Hindlimb muscle (tissue), 1 donor: ENCODE results near the gene SH3PXD2A. TPM values are rescaled to one million over a fixed set of nuclear protein-coding genes. Genes with fewer than 3 reads are reported as not detected.
"Not testable (repeated sequence)": the region's sequence is repeated elsewhere in the genome, so short reads cannot be mapped to it uniquely, and the experiment has no call there.

Experiments
- DNase-seq: peaks from one replicate; pipeline ENCODE4 v3.0.0-alpha.2; 2013
- polyA plus RNA-seq: library from polyadenylated mRNA; unstranded; fragments of 120-200 nt; gene quantifications from one replicate; pipeline ENCODE4 v1.2.1, GENCODE V29; 2013; ENCODE audit not compliant: insufficient read length

The SH3PXD2A gene
- polyA plus RNA-seq, 1 donor = 81.1 TPM

- no peak for DNase-seq
Observed at GRCh38 chr10:103832806-103833205, 22.6 kb downstream of the SH3PXD2A start.

DNA sequence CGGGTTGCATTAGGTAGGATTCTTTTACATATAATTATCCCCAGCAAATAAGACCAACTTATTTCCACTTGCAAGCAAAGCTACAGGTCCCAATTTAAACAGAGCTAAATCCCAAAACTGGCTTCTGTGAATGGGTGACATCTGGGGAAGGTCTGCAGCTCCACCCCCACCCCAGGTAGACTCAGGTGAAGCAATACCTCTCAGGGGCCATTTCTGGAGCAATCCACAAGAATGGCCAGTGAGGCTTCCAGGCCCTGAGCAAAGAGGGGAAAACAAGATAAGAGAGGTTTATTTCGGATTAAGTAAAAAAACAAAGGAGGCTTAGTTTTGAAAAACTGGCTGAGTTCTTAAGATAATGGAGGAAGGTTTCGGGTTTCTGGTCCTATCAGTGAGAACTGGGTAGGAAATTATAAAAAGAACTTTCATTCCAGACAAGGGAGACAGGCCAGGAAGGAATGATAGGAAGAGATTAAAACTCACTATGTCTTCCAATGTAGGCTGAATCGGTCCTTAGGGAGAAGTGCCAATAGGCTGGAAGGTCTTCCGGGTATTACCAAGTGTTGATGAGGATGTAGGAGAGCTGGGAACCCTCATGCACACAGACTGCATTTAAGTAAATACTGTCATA is 25.4 kb downstream of the SH3PXD2A start:
- no peak for DNase-seq

DNA sequence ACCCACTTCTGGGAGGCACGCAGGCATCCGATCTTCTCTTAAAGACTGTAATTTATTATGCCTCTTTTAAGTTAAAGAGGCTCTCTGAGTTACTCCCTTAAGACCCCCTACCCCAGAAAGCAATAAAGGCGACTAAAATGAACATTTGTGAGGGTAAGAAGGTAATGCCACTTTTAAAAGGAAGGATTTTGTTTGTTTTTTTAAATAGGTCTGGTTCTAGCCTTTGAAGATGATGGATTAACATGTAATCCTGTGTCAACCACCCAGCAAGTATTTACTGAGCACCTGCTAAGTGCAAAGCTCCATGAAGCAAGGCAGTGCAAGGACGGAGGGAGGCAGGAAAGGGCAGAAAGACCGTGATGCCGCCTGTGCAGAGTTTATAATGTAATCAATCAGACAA is 26.1 kb downstream of the SH3PXD2A start:
- DNase-seq = no peak

GRCh38 chr10:103828587-103829197 is 26.7 kb downstream of the SH3PXD2A start:
- no peak for DNase-seq

GRCh38 chr10:103828107-103828506 is 27.3 kb downstream of the SH3PXD2A start:
- no peak for DNase-seq

DNA sequence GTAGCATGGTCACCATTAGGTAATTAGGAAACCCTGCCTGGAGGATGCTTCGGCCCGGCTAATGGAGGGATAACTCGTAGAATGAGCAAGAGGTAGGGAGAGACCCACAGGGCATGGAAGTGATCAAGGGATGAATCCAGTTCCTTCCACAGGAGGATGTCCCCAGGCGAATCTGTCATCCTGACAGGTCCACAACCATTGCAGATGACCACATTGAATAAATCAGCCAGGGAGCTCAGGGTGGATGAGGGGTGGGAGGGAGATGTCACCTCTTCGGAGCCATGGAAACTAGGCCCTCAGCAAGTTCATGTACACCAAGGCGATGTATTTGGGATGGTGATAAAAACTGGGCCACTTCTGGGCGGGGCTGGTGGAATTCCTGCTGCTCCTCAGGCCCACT is 28.5 kb downstream of the SH3PXD2A start:
- DNase-seq = no peak

- DNase-seq = no peak
Observed at GRCh38 chr10:103824281-103824680, 31.1 kb downstream of the SH3PXD2A start.

- no peak for DNase-seq
Observed at GRCh38 chr10:103823706-103824272, 31.6 kb downstream of the SH3PXD2A start.

GRCh38 chr10:103822800-103823199 is 32.6 kb downstream of the SH3PXD2A start:
- no peak for DNase-seq

DNA sequence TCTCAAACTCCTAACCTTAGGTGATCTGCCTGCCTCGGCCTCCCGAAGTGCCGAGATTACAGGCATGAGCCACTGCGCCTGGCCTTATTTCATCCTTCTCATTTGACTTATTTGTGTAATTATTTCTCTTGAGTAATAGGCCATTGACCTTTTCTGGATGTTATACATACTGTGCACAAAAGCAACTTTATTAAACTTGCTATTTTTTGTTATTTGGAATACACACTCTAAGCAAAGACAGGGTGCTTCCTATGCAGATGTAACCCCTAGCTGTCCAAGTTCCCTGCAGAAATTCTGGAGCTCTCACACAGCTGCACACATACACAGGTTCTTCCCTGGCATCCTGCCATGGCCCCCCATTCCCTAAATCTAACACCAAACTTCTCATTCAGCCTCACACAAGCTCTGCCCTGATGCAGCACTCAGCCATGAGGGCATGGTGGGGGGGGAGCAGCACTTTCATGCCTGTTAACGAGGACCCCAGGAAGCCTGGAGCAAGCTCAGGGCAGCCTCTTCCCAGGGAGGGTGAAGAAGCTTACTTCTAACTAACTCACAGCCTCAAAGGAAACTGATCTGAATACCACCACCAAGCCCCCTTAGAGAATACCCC is 33.2 kb downstream of the SH3PXD2A start:
- DNase-seq = no peak

DNA sequence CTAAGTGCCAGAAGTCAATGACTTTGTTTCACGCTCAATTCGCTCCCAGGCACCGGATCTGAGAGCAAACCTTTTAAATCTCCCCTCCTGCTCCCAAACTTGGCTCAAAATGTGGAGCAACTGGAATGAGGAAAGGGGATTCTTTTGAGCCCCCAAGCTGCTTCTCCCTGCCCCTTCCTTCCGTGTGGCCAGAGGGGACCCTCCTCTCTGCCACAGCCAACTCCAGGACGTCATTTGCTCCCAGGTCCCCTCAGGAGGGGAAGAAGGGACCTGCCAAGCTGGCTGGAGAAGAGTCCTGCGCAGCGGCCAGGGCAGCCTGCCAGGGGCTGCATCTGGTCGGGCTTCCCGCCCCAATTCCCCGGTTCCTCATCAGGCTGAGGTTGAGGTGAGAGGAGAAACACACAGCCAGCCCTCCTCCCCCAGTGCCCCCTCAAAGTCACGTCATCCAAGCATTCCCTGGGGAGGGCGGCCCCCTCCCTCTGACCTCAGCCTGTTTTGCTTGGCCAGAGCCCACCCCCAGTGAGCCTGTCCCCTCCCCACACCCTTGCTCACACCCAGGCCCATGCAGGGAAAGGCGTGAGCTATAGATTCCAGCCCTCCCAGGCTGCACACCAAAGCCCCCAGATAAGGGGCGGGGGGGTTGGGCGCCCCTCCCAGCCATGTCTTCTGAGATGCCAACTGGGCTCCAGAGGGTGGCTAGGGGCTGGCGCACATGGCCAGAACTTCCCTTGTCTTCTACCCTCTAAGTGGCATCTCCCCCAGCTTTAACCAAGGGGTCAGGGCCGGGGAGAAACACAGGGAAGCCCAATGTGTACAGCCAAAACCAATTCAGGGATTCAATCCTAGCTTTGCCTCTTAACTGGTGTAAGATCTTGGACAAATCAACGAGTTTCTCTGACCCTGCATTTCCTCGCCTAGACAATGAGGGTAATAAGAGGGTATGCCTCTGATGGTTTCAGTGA is 35.0 kb downstream of the SH3PXD2A start:
- DNase-seq = peak; percentile 87

- no peak for DNase-seq
Observed at GRCh38 chr10:103819493-103819892, 35.9 kb downstream of the SH3PXD2A start.

DNA sequence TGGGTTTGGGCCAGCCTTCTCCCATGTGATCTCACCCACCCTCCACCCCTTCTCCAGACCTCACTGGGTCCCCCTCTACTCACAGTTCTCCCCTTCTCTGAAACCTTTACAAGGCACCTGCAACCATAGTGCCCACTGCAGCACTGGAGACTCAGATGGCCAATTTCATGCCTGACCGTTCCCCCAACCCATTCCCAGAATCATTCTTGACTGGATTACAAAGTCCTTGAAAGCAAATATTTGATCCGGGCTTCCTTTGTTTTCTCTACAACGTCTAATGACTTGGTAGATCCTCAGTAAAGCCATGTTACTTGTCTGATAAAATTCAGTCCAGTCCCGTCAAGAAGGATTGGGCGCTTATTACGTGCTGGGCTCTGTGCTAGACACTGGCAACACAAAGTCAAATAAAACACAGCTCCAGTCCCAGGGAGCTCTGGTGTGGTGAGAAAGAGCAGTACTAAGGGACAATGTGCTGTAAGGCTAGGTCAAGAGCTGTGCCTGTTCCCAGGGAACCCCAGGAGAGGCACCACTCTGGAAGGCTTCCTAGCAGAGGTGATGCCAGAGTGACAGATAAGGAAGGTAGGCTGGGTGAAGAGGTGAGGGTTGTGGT is 36.5 kb downstream of the SH3PXD2A start:
- no peak for DNase-seq

- no peak for DNase-seq
Observed at GRCh38 chr10:103818105-103818504, 37.3 kb downstream of the SH3PXD2A start.

GRCh38 chr10:103816431-103816830 is 38.9 kb downstream of the SH3PXD2A start:
- no peak for DNase-seq

GRCh38 chr10:103814626-103815370 is 40.6 kb downstream of the SH3PXD2A start:
- DNase-seq = no peak

DNA sequence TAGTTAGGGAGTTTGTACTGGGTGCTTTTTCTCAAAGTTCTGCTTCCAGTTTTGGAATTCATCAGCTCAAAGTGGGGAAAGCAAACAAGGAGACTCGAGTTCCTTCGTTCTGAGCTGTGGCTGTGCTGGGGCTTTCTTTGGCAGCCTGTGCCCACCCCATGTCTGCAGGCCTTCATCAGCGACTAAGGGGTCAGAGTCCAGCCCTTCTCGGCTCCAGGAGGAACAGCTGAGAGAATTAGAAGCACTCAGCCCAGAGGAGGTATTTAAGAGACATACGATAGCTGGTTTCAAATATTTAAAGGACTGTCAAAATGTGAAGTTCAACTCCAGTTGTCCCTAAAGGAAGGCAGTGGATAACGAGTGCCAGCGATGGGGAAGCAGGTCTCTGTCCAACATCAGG is 41.3 kb downstream of the SH3PXD2A start:
- DNase-seq = no peak

DNA sequence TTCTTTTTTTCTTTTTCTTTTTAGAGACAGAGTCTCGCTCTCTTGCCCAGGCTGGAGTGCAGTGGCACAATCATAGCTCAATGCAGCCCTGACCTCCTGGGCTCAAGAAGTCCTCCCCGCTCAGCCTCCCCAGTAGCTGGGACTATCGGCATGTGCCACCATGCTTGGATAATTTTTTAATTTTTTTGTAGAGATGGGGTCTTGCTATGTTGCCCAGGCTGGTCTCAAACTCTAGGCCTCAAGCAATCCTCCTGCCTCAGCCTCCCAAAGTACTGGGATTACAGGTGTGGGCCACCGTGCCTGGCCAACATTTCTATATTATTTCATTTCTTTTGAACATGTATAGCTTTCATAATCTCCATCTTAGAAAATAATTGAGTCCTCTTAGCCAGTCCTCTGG is 42.1 kb downstream of the SH3PXD2A start:
- DNase-seq = not testable (repeated sequence)

GRCh38 chr10:103812432-103812831 is 42.9 kb downstream of the SH3PXD2A start:
- no peak for DNase-seq

DNA sequence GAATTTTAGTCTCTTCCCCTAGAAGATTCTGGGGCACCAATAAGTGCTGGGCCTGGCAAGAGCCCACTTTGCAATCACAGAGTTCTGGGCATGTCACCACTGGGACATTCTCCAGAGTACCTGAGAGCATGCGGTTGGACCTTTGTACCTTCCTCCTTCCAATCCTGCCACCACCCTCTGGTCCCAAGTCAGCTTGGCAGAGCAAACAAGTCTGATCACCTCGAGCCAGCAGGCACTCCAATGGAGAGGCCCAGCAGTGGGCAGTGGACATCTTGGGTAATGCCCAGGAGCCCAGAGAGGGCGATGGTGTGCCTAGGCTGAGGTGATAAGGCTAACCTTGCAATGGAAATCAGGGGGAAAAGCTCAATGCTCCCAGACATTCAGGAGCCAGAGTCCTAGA is 43.4 kb downstream of the SH3PXD2A start:
- DNase-seq = no peak

DNA sequence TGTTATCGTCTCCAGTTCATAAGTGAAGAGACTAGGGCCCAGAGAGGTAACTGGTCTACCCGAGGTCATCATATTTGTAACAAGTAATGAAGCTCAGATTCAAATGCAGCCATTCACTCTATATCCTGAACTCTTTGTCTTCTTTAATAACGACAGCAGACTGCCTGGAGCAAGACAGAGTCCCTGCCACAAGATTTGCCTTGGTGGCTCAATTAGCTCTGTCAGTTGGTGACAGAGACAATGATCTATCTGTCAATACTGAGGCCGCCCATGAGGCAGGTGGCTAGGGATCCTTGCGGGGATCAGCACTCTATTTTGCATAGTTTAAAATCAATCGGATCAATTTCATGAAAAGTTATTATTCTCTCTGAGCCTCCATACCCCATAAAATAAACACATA is 43.9 kb downstream of the SH3PXD2A start:
- DNase-seq = no peak
